ENCODE measurements around the gene VSTM4. TPM values are rescaled to one million over a fixed set of nuclear protein-coding genes. Genes with fewer than 3 reads are reported as not detected.

VSTM4 gene
- total RNA-seq, 1 donor from 2014 or later, result 0.70 TPM

DNA sequence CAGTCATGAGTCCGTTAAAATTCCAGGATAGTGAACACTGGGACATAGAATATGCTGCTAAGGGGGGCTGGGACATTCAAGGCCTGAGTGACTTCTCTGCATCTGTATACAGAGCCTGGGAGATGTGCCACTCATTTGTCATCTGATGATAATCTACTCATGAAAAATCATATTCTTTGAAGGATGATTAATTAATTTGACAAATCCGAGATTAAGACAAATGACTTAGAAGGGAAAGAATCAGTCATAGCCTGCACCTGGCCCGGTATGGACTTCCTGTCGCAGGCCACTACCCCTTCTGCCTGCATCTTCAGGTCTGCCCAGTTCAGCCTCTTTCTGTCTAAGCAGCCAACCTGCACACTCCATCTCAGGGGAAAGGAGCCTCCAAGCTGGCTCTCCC, 37.3 kb upstream of the VSTM4 start:
- TF ChIP-seq, protein P1, sequence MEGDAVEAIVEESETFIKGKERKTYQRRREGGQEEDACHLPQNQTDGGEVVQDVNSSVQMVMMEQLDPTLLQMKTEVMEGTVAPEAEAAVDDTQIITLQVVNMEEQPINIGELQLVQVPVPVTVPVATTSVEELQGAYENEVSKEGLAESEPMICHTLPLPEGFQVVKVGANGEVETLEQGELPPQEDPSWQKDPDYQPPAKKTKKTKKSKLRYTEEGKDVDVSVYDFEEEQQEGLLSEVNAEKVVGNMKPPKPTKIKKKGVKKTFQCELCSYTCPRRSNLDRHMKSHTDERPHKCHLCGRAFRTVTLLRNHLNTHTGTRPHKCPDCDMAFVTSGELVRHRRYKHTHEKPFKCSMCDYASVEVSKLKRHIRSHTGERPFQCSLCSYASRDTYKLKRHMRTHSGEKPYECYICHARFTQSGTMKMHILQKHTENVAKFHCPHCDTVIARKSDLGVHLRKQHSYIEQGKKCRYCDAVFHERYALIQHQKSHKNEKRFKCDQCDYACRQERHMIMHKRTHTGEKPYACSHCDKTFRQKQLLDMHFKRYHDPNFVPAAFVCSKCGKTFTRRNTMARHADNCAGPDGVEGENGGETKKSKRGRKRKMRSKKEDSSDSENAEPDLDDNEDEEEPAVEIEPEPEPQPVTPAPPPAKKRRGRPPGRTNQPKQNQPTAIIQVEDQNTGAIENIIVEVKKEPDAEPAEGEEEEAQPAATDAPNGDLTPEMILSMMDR (IDR thresholded peaks at IDR 0.05), result no peak
- peaks cover 13% of the 10 kb centered on the region for H3K27me3 Mint-ChIP-seq (ENCODE audit: unreplicated experiment)
- peaks cover 8% of the 10 kb centered on the region for H3K9me3 Mint-ChIP-seq (ENCODE audit: unreplicated experiment)
- H3K27ac Mint-ChIP-seq (ENCODE audit: unreplicated experiment), result no peak overlapping the region
- no peak overlapping the region for H3K4me3 Mint-ChIP-seq (ENCODE audit: unreplicated experiment)
- no peak for DNase-seq (ENCODE audit: extremely low spot score, unreplicated experiment)
- no peaks in the 10 kb centered on the region for H3K36me3 Mint-ChIP-seq (ENCODE audit: unreplicated experiment)
- no peaks in the 10 kb centered on the region for H3K4me1 Mint-ChIP-seq (ENCODE audit: unreplicated experiment)

DNA sequence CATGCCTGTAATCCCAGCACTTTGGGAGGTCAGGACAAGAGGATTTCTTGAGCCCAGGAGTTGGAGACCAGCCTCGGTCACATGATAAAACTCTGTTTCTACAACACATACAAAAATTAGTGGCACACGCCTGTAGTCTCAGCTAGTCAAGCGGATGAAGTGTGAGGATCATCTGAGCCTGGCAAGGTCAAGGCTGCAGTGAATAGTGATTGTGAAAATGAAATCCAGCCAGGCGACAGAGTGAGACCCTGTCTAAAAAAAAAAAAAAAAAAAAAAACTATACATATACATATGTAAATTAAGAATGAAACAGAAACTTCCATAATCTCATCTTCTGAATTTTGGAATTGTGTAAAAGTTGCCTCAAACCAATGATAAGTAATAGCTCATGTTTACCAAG, 36.7 kb upstream of the VSTM4 start:
- H3K27me3 Mint-ChIP-seq (ENCODE audit: unreplicated experiment), result peaks cover 11% of the 10 kb centered on the region
- H3K27ac Mint-ChIP-seq (ENCODE audit: unreplicated experiment), result no peak overlapping the region
- no peaks in the 10 kb centered on the region for H3K4me1 Mint-ChIP-seq (ENCODE audit: unreplicated experiment)
- TF ChIP-seq, protein P1 (IDR thresholded peaks at IDR 0.05), result no peak
- no peak overlapping the region for H3K4me3 Mint-ChIP-seq (ENCODE audit: unreplicated experiment)
- DNase-seq (ENCODE audit: extremely low spot score, unreplicated experiment), result no peak
- peaks cover 9% of the 10 kb centered on the region for H3K9me3 Mint-ChIP-seq (ENCODE audit: unreplicated experiment)
- no peaks in the 10 kb centered on the region for H3K36me3 Mint-ChIP-seq (ENCODE audit: unreplicated experiment)

DNA sequence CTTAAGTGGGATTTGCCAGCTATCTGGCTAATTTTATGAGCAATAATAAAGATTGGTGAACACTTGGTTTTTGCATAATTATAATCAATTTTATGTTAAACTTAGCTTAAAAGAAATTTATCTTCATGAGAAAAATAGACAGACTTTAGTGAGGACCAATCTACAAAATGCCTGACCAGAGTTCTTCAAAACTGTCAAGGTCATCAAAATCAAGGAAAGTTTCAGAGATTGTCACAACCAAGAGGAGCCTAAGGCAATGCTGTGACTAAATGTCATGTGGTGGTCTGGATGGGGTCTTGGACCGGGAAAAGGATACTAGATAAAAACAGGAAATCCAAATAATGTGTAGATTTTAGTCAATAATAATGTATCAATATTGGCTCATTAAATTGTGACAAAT, 36.2 kb upstream of the VSTM4 start:
- H3K36me3 Mint-ChIP-seq (ENCODE audit: unreplicated experiment), result no peaks in the 10 kb centered on the region
- peaks cover 9% of the 10 kb centered on the region for H3K9me3 Mint-ChIP-seq (ENCODE audit: unreplicated experiment)
- DNase-seq (ENCODE audit: extremely low spot score, unreplicated experiment), result no peak
- H3K27ac Mint-ChIP-seq (ENCODE audit: unreplicated experiment), result no peak overlapping the region
- peaks cover 8% of the 10 kb centered on the region for H3K27me3 Mint-ChIP-seq (ENCODE audit: unreplicated experiment)
- no peaks in the 10 kb centered on the region for H3K4me1 Mint-ChIP-seq (ENCODE audit: unreplicated experiment)
- TF ChIP-seq, protein P1 (IDR thresholded peaks at IDR 0.05), result no peak
- H3K4me3 Mint-ChIP-seq (ENCODE audit: unreplicated experiment), result no peak overlapping the region

DNA sequence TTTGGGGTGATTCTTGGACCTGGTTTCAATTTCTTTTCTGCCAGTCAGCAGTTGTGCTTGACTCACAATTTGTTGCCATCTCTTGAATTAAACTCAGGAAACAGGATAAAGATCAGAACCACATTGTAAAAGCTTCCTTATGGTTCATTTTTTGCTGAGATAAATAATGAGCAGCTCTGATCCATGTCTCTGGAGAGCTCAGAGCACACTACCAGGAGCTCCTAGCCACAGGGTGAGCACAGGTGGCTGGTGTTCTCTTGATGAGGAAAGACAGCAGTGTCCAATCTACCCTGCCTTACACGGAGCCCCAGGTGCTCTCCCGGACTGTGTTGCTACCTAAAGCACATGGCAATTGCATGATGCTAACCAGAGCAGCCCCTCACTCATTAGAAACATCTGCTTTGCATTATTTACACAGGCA, 35.7 kb upstream of the VSTM4 start:
- Mint-ChIP-seq H3K27ac (ENCODE audit: unreplicated experiment) (no peak overlapping the region), H3K27me3 (ENCODE audit: unreplicated experiment) (peaks cover 7% of the 10 kb centered on the region), H3K9me3 (ENCODE audit: unreplicated experiment) (peaks cover 9% of the 10 kb centered on the region), H3K4me3 (ENCODE audit: unreplicated experiment) (no peak overlapping the region), H3K4me1 (ENCODE audit: unreplicated experiment) (no peaks in the 10 kb centered on the region), H3K36me3 (ENCODE audit: unreplicated experiment) (no peaks in the 10 kb centered on the region)
- DNase-seq (ENCODE audit: extremely low spot score, unreplicated experiment), result no peak
- TF ChIP-seq, protein P1 (IDR thresholded peaks at IDR 0.05), result no peak

DNA sequence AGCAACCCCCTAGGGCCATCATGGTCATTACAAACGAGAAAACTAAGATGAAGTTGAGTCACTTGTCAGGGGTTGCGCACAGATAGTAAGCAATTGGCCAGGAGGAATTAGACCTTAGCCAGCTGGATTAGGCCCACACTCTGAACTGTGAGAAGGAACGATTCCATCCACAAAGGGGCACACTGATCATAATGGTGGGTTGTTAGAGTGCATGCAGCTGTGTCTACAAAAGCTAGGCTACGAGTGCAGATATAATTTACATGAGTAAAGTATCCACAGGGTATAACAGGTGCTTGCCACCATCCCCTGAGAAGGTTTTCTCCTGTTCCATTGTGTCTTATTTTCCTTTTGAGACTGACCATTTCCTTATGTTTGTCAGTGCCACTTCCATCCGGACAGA, 35.1 kb upstream of the VSTM4 start:
- H3K9me3 Mint-ChIP-seq (ENCODE audit: unreplicated experiment), result peaks cover 9% of the 10 kb centered on the region
- no peaks in the 10 kb centered on the region for H3K4me1 Mint-ChIP-seq (ENCODE audit: unreplicated experiment)
- no peak overlapping the region for H3K27ac Mint-ChIP-seq (ENCODE audit: unreplicated experiment)
- TF ChIP-seq, protein P1 (IDR thresholded peaks at IDR 0.05), result no peak
- no peak overlapping the region for H3K4me3 Mint-ChIP-seq (ENCODE audit: unreplicated experiment)
- no peaks in the 10 kb centered on the region for H3K36me3 Mint-ChIP-seq (ENCODE audit: unreplicated experiment)
- peaks cover 7% of the 10 kb centered on the region for H3K27me3 Mint-ChIP-seq (ENCODE audit: unreplicated experiment)
- no peak for DNase-seq (ENCODE audit: extremely low spot score, unreplicated experiment)

Data from osteocyte (in vitro differentiated cells).